ENCODE results near the gene ARHGAP6.
A peak's percentile ranks its signal among the peaks of the same experiment; 100 is the strongest.

ARHGAP6 gene

DNA sequence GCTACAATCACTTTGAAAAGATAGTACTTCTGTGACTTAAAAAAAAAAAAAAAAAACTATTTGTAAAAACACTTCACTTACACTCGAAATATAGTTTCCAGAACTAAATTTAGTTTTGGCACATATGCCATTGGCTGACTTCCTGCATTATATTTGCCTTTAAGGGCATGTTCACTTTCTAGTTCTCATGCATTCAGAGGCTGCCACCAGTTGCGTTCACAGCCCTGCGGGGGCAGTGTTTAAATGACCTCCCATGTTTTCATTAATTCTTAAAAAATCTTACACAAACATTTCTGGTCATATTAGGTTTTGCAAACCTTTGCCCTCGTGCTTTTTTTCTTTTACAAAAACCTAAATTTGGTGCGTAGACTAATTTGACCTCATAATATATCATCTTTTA lies 12.4 kb upstream of the ARHGAP6 start:
- Histone ChIP-seq H3K27me3 (ENCODE audit: control insufficient read depth in 1 of 2, insufficient read depth in 2 of 2, low read length in 2 of 2) (no peaks in the 10 kb centered on the region), H3K4me3 (ENCODE audit: low read depth in 1 of 2, low read length in 2 of 2) (no peak overlapping the region), H3K27ac (ENCODE audit: low read depth, low read length) (no peak overlapping the region), H3K9me3 (ENCODE audit: control insufficient read depth in 1 of 2, low read length in 2 of 2) (no peaks in the 10 kb centered on the region), H3K4me1 (ENCODE audit: control insufficient read depth in 1 of 2, insufficient read depth in 2 of 2, low read length in 2 of 2) (no peaks in the 10 kb centered on the region), H3K36me3 (ENCODE audit: control insufficient read depth in 1 of 2, insufficient read depth in 2 of 2, low read length in 2 of 2) (no peaks in the 10 kb centered on the region), H3K9ac (ENCODE audit: low read depth in 1 of 2, low read length in 2 of 2) (no peak overlapping the region)

DNA sequence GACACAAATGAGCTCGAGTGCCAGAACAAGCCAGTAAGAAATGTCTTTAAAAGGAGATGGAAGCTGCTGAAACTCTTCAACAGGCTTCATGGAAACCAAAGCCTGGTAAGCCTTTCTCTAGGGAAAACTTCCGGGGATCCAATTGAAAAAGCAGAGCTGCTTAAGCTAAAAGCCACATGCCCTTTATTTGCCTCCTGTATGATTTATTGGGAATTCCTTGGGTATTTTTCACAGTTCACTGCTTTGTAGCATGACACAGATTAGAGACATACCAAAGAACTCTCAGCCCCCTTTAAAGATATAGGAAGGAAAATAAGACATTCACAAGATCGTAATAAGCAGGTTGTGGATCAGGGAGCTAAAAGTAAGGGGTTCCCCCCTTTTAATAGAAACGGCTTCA lies 6.5 kb upstream of the ARHGAP6 start:
- Histone ChIP-seq H3K36me3 (ENCODE audit: control insufficient read depth in 1 of 2, insufficient read depth in 2 of 2, low read length in 2 of 2) (no peaks in the 10 kb centered on the region), H3K4me1 (ENCODE audit: control insufficient read depth in 1 of 2, insufficient read depth in 2 of 2, low read length in 2 of 2) (no peaks in the 10 kb centered on the region), H3K27ac (ENCODE audit: low read depth, low read length) (no peak overlapping the region), H3K4me3 (ENCODE audit: low read depth in 1 of 2, low read length in 2 of 2) (no peak overlapping the region), H3K9ac (ENCODE audit: low read depth in 1 of 2, low read length in 2 of 2) (no peak overlapping the region), H3K27me3 (ENCODE audit: control insufficient read depth in 1 of 2, insufficient read depth in 2 of 2, low read length in 2 of 2) (no peaks in the 10 kb centered on the region), H3K9me3 (ENCODE audit: control insufficient read depth in 1 of 2, low read length in 2 of 2) (no peaks in the 10 kb centered on the region)

DNA sequence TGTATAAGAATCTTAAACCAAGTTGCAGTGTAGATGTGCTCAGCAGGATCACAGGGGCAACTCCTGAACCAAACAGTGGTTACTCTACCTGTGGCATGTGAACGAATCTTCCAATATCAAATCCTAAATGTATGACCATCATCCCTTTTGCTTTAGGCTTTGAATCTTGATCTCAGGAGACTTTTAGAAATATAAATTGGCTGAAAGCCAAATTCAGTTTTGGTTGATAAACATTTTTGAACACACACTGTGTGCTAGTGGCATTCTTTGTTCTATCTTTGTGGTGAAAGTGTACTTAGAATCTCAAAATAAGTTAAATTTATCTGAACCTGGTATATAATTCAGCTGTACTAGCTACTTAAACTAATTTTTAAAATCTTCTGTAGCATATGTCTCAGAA lies 4.6 kb upstream of the ARHGAP6 start:
- no peak overlapping the region for H3K9ac ChIP-seq (ENCODE audit: low read depth in 1 of 2, low read length in 2 of 2)
- no peak overlapping the region for H3K4me3 ChIP-seq (ENCODE audit: low read depth in 1 of 2, low read length in 2 of 2)
- no peaks in the 10 kb centered on the region for H3K36me3 ChIP-seq (ENCODE audit: control insufficient read depth in 1 of 2, insufficient read depth in 2 of 2, low read length in 2 of 2)
- no peaks in the 10 kb centered on the region for H3K27me3 ChIP-seq (ENCODE audit: control insufficient read depth in 1 of 2, insufficient read depth in 2 of 2, low read length in 2 of 2)
- no peaks in the 10 kb centered on the region for H3K4me1 ChIP-seq (ENCODE audit: control insufficient read depth in 1 of 2, insufficient read depth in 2 of 2, low read length in 2 of 2)
- no peak overlapping the region for H3K27ac ChIP-seq (ENCODE audit: low read depth, low read length)
- no peaks in the 10 kb centered on the region for H3K9me3 ChIP-seq (ENCODE audit: control insufficient read depth in 1 of 2, low read length in 2 of 2)

DNA sequence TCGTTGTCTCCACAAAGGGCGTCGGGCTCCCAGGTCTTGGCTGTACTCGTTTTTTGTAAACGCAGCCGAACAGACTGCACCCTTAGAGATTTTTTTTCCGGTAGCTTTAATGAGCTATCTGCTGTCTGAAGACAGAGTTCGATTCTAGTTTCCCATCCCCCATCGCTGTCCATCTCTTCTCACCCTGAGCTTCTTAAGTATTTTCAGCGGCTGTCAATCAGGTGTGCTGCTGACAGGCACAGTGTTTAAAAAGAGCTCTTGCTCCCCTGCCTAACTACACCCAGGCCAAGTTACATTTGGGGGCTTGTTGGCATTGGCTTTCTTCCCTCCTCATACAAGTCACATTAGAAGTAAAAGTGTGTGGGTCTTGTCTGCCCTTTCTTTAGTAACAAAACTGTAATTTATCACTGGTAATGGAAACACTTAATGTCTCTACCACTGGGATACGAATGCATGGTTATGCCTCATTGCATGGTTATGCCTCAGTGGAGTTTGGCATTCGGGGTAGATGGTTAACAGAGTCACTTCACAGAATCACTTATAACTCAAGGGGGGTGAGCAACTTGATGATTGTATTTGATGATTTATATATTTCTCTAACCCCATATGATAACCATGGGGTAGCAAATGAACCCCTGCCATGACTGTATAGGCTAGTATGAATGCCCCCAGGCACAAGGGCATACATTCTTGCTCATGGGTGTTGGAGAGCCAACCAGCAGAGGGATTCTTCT lies 1.4 kb upstream of the ARHGAP6 start:
- Histone ChIP-seq H3K36me3 (ENCODE audit: control insufficient read depth in 1 of 2, insufficient read depth in 2 of 2, low read length in 2 of 2) (no peaks in the 10 kb centered on the region), H3K4me1 (ENCODE audit: control insufficient read depth in 1 of 2, insufficient read depth in 2 of 2, low read length in 2 of 2) (no peaks in the 10 kb centered on the region), H3K4me3 (ENCODE audit: low read depth in 1 of 2, low read length in 2 of 2) (no peak overlapping the region), H3K9ac (ENCODE audit: low read depth in 1 of 2, low read length in 2 of 2) (no peak overlapping the region), H3K27ac (ENCODE audit: low read depth, low read length) (no peak overlapping the region), H3K27me3 (ENCODE audit: control insufficient read depth in 1 of 2, insufficient read depth in 2 of 2, low read length in 2 of 2) (no peaks in the 10 kb centered on the region), H3K9me3 (ENCODE audit: control insufficient read depth in 1 of 2, low read length in 2 of 2) (no peaks in the 10 kb centered on the region)

DNA sequence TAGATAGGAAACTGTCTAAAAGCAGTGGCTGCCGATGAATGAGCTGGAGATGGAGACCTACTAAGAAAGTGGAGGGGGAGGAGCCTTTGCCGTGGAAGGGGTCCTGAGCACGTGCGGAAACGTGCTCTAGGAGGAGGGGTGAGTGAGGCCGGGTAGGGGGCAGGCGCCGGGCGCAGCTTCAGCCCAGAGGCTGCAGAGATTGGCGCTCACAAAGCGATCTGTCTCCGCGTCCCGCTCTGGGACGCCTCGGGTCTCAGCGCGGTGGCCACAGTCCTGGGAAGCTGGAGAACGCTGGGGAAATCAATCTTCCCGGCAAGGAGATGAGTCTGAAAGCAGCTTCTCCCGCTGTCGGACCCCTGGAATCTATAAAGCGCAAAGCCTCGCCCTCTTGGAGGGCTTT lies 444 bp upstream of the ARHGAP6 start:
- H3K4me1 ChIP-seq (ENCODE audit: control insufficient read depth in 1 of 2, insufficient read depth in 2 of 2, low read length in 2 of 2): no peaks in the 10 kb centered on the region
- H3K4me3 ChIP-seq (ENCODE audit: low read depth in 1 of 2, low read length in 2 of 2): peak overlapping the region in 1 of 2 donors; percentile 43
- H3K9me3 ChIP-seq (ENCODE audit: control insufficient read depth in 1 of 2, low read length in 2 of 2): no peaks in the 10 kb centered on the region
- H3K36me3 ChIP-seq (ENCODE audit: control insufficient read depth in 1 of 2, insufficient read depth in 2 of 2, low read length in 2 of 2): no peaks in the 10 kb centered on the region
- no peak overlapping the region for H3K27ac ChIP-seq (ENCODE audit: low read depth, low read length)
- H3K27me3 ChIP-seq (ENCODE audit: control insufficient read depth in 1 of 2, insufficient read depth in 2 of 2, low read length in 2 of 2): no peaks in the 10 kb centered on the region
- H3K9ac ChIP-seq (ENCODE audit: low read depth in 1 of 2, low read length in 2 of 2): no peak overlapping the region

DNA sequence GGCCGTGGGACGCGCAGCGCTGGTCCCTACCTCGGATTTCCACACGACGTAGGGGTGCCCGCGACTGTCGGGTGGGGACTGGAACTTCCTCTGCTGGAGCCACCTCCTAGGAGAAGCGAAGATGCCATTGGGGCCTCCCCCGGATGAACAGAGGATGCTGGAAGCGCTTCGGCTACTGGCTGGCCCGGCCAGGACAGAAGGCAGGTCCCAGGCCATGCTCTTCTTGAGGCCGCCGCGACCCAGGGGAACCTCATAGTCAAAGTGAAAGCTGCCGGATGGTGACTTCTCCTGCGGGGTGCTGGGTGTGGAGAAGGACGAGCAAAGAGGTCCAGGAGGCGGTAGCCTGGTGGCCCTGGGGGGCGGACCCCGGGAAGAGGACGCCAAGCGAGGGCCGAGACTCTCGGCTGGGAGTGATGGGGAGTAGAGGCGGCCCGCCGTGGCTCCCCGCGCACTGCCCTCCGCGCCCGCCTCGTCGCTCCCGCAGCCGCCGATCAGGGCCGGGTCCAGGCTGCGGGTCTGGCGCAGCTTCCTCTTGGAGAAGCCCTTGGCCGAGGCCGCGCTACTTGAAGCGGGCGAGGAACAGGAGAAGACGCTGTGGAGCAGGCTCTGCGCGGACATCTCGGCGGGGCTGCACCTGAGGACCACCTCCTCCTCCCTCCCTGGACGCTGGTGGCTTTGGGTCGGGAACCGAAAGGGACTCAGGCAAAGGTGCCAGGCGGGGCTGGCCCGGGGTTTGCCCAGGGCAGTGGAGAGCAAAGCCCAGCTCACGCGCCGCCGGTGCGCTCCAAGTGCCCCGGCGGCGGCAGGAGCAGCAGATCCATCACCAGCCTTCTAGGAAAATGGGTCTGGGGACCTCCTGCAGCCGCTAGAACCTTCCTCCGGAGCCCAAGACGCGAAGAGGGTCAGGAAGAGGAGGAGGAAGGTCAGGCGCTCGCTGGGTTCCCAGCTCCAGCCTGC lies 1.2 kb downstream of the ARHGAP6 start:
- Histone ChIP-seq H3K4me3 (ENCODE audit: low read depth in 1 of 2, low read length in 2 of 2) (peak overlapping the region; percentile 15 to 28), H3K27ac (ENCODE audit: low read depth, low read length) (no peak overlapping the region), H3K4me1 (ENCODE audit: control insufficient read depth in 1 of 2, insufficient read depth in 2 of 2, low read length in 2 of 2) (no peaks in the 10 kb centered on the region), H3K9ac (ENCODE audit: low read depth in 1 of 2, low read length in 2 of 2) (no peak overlapping the region), H3K27me3 (ENCODE audit: control insufficient read depth in 1 of 2, insufficient read depth in 2 of 2, low read length in 2 of 2) (no peaks in the 10 kb centered on the region), H3K36me3 (ENCODE audit: control insufficient read depth in 1 of 2, insufficient read depth in 2 of 2, low read length in 2 of 2) (no peaks in the 10 kb centered on the region), H3K9me3 (ENCODE audit: control insufficient read depth in 1 of 2, low read length in 2 of 2) (no peaks in the 10 kb centered on the region)

DNA sequence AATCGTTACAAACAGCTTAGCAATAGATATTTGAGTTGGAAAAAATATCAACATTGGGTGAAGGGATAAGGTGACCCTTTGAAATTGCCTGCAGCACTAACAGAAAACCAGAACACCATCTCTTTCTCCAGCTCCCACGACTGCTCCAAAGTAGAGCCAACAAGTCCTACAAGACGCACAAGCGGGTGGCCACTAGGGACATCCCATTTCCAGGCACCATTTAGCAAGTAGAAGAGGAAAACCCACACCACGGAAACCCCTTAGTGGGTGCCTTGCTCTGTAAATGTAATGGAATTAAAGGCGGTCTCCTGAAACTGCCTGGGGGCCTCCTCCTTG lies 1.9 kb downstream of the ARHGAP6 start:
- no peaks in the 10 kb centered on the region for H3K27me3 ChIP-seq (ENCODE audit: control insufficient read depth in 1 of 2, insufficient read depth in 2 of 2, low read length in 2 of 2)
- H3K9ac ChIP-seq (ENCODE audit: low read depth in 1 of 2, low read length in 2 of 2): no peak overlapping the region
- H3K4me3 ChIP-seq (ENCODE audit: low read depth in 1 of 2, low read length in 2 of 2): no peak overlapping the region
- no peaks in the 10 kb centered on the region for H3K36me3 ChIP-seq (ENCODE audit: control insufficient read depth in 1 of 2, insufficient read depth in 2 of 2, low read length in 2 of 2)
- no peaks in the 10 kb centered on the region for H3K9me3 ChIP-seq (ENCODE audit: control insufficient read depth in 1 of 2, low read length in 2 of 2)
- H3K27ac ChIP-seq (ENCODE audit: low read depth, low read length): no peak overlapping the region
- H3K4me1 ChIP-seq (ENCODE audit: control insufficient read depth in 1 of 2, insufficient read depth in 2 of 2, low read length in 2 of 2): no peaks in the 10 kb centered on the region

DNA sequence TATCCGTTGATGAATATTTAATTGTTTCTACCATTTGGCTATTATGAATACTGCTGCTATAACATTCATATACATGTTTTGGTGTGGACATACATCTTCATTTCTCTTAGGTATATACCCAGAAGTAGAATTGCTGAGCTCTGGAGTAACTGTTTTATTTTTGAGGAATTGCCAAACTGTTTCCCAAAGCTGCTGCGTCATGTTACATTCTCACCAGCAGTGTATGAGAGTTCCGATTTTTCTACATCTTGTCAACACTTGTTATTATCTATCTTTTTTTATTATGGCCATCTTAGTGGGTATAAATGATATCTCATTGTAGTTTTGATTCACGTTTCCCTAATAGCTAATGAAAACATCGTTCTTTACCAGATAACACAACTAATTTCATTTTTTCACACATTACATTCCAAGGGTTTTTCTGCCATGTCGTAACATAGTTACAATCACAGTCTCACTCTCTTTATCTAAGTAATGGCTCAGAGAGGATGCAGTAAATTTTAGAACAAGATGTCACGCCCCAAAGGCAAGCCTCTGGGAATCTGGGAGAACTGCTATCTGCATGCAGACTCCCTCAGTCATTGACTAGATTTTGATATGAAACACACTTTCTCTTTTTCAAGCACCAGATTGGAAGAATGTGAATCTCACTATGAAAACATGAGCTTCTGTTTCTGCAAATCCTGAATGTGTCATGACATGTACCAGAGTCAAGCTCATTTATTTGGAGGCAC lies 10.3 kb downstream of the ARHGAP6 start:
- Histone ChIP-seq H3K4me3 (ENCODE audit: low read depth in 1 of 2, low read length in 2 of 2) (no peak overlapping the region), H3K9me3 (ENCODE audit: control insufficient read depth in 1 of 2, low read length in 2 of 2) (no peaks in the 10 kb centered on the region), H3K9ac (ENCODE audit: low read depth in 1 of 2, low read length in 2 of 2) (no peak overlapping the region), H3K27ac (ENCODE audit: low read depth, low read length) (no peak overlapping the region), H3K36me3 (ENCODE audit: control insufficient read depth in 1 of 2, insufficient read depth in 2 of 2, low read length in 2 of 2) (no peaks in the 10 kb centered on the region), H3K4me1 (ENCODE audit: control insufficient read depth in 1 of 2, insufficient read depth in 2 of 2, low read length in 2 of 2) (no peaks in the 10 kb centered on the region), H3K27me3 (ENCODE audit: control insufficient read depth in 1 of 2, insufficient read depth in 2 of 2, low read length in 2 of 2) (no peaks in the 10 kb centered on the region)

DNA sequence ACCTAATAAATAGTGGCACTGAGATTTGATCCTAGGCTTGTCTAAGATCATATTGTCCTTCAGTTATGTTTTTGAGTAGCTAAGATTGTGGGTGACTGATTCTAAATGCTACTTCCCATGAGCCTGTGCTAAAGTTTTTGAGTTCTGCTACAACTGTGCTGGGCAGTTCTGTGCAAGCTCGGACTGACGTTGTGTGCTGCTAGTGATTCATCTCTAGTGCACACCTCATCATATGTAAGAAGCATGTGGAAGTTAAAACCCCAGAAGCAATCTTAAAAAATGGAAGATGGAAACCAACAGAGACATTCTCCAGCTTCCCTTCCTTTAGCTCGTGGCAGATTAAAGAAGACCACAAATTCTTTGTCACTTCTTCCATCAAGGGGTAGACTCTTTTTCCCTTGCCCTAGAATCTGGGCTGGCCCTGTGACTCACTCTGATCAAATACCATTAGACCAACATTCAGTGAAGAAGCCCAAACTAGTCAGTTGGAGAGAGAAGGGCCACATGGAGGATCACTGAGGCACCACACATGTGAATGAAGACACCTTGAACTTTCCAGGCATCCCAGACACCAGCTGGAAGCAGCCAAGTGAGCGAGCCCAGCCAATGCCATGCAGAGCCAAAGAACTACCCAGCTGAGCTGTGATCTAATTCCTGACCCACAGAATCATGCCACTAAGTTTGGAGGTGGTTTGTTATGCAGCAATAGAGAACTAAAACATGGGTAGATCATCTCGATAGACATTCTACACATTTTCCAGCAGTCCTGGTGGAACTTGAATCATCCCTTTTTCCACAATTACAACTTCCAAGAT lies 16.8 kb downstream of the ARHGAP6 start:
- no peak overlapping the region for H3K27ac ChIP-seq (ENCODE audit: low read depth, low read length)
- no peaks in the 10 kb centered on the region for H3K9me3 ChIP-seq (ENCODE audit: control insufficient read depth in 1 of 2, low read length in 2 of 2)
- no peak overlapping the region for H3K9ac ChIP-seq (ENCODE audit: low read depth in 1 of 2, low read length in 2 of 2)
- no peaks in the 10 kb centered on the region for H3K36me3 ChIP-seq (ENCODE audit: control insufficient read depth in 1 of 2, insufficient read depth in 2 of 2, low read length in 2 of 2)
- no peaks in the 10 kb centered on the region for H3K4me1 ChIP-seq (ENCODE audit: control insufficient read depth in 1 of 2, insufficient read depth in 2 of 2, low read length in 2 of 2)
- no peaks in the 10 kb centered on the region for H3K27me3 ChIP-seq (ENCODE audit: control insufficient read depth in 1 of 2, insufficient read depth in 2 of 2, low read length in 2 of 2)
- no peak overlapping the region for H3K4me3 ChIP-seq (ENCODE audit: low read depth in 1 of 2, low read length in 2 of 2)
